Neuronal stem cell (in vitro differentiated cells): ENCODE data around the gene SEMA3D.

Experiments used
- DNase-seq: peaks from one replicate; pipeline ENCODE4 v3.0.0-alpha.2; 2013; ENCODE audit warnings: low spot score
- H2AFZ ChIP-seq: one replicate; pipeline ENCODE4 v1.6.1; 2013; ENCODE audit warnings: mild to moderate bottlenecking, low read length, inconsistent platforms
- H2AK5ac ChIP-seq: 2 replicates; pipeline ENCODE4 v1.6.1; 2013; ENCODE audit warnings: low read depth, mild to moderate bottlenecking, inconsistent platforms, low read length, moderate library complexity, mixed read lengths
- H2BK120ac ChIP-seq: 2 replicates; pipeline ENCODE4 v1.6.1; 2013; ENCODE audit warnings: low read depth, mild to moderate bottlenecking, inconsistent platforms, low read length, moderate library complexity, mixed read lengths
- H2BK12ac ChIP-seq: one replicate; pipeline ENCODE4 v1.6.1; 2013; ENCODE audit warnings: low read length, inconsistent platforms
- H2BK15ac ChIP-seq: 2 replicates; pipeline ENCODE4 v1.6.1; 2013; ENCODE audit warnings: mild to moderate bottlenecking, low read length, inconsistent platforms, mixed read lengths
- H2BK5ac ChIP-seq: one replicate; pipeline ENCODE4 v1.6.1; 2013; ENCODE audit warnings: inconsistent platforms, mild to moderate bottlenecking, low read length, moderate library complexity
- H3K14ac ChIP-seq: one replicate; pipeline ENCODE4 v1.6.1; 2013; ENCODE audit warnings: low read length, inconsistent platforms
- H3K18ac ChIP-seq: 2 replicates; pipeline ENCODE4 v1.6.1; 2013; ENCODE audit warnings: low read length, inconsistent platforms
- H3K23ac ChIP-seq: 2 replicates; pipeline ENCODE4 v1.6.1; 2013; ENCODE audit warnings: low read depth, mild to moderate bottlenecking, mixed read lengths, low read length, inconsistent platforms; ENCODE audit not compliant: poor library complexity
- H3K27ac ChIP-seq: replicated peaks from 3 replicates; pipeline ENCODE4 v1.5.1; 2013; ENCODE audit warnings: low read length, inconsistent platforms
- H3K27me3 ChIP-seq, 3 experiments: 2 replicates each; pipeline ENCODE4 v1.6.1; 2013; ENCODE audit warnings: low read length in 3 of 3, mild to moderate bottlenecking in 2 of 3, inconsistent platforms in 1 of 3, low read depth in 1 of 3, mixed read lengths in 1 of 3, moderate library complexity in 1 of 3; ENCODE audit not compliant: control insufficient read depth in 3 of 3, insufficient read depth in 3 of 3
- H3K36me3 ChIP-seq, 2 donors: replicated peaks in 1 of 2; 2 replicates each; pipeline ENCODE4 v1.6.1; 2013; ENCODE audit warnings: low read length in 2 of 2; ENCODE audit not compliant: control insufficient read depth in 2 of 2, insufficient read depth in 2 of 2
- H3K4ac ChIP-seq: 2 replicates; pipeline ENCODE4 v1.6.1; 2013; ENCODE audit warnings: inconsistent platforms, mild to moderate bottlenecking, low read length, moderate library complexity
- H3K4me1 ChIP-seq, 2 donors: 1 replicate in 1 of 2; 2 replicates in 1 of 2; pipeline ENCODE4 v1.6.1; 2013; ENCODE audit warnings: low read length in 2 of 2, low read depth in 1 of 2; ENCODE audit not compliant: control insufficient read depth in 2 of 2, insufficient read depth in 1 of 2
- H3K4me2 ChIP-seq: one replicate; pipeline ENCODE4 v1.6.1; 2013; ENCODE audit warnings: mild to moderate bottlenecking, low read length, inconsistent platforms; ENCODE audit not compliant: insufficient read depth, poor library complexity, severe bottlenecking
- H3K4me3 ChIP-seq, 2 donors: 2 replicates each; pipeline ENCODE4 v1.5.1; 2013; ENCODE audit warnings: low read length in 2 of 2, mild to moderate bottlenecking in 2 of 2, inconsistent platforms in 1 of 2, moderate library complexity in 1 of 2
- H3K79me1 ChIP-seq: one replicate; pipeline ENCODE4 v1.6.1; 2013; ENCODE audit warnings: low read depth, mild to moderate bottlenecking, inconsistent platforms, low read length, moderate library complexity
- H3K9ac ChIP-seq: one replicate; pipeline ENCODE4 v1.6.1; 2013; ENCODE audit warnings: mild to moderate bottlenecking, low read depth, low read length, inconsistent platforms; ENCODE audit not compliant: poor library complexity
- H3K9me3 ChIP-seq, 2 donors: replicated peaks in 1 of 2; 2 replicates each; pipeline versions ENCODE3 to v1.6.1; 2013; ENCODE audit warnings: low read length in 2 of 2, mild to moderate bottlenecking in 2 of 2, inconsistent platforms in 1 of 2, low read depth in 1 of 2, mixed read lengths in 1 of 2, moderate library complexity in 1 of 2; ENCODE audit not compliant: control insufficient read depth in 2 of 2, insufficient read depth in 1 of 2
- H4K8ac ChIP-seq: one replicate; pipeline ENCODE4 v1.6.1; 2013; ENCODE audit warnings: low read depth, mild to moderate bottlenecking, inconsistent platforms, low read length, moderate library complexity
- H4K91ac ChIP-seq: one replicate; pipeline ENCODE4 v1.6.1; 2013; ENCODE audit warnings: low read length, low read depth, mild to moderate bottlenecking, inconsistent platforms; ENCODE audit not compliant: poor library complexity
- WGBS, 2 donors: extraction: QIAGEN DNeasy Blood & Tissue Kit; methylation state at CpG; one replicate each; pipeline ENCODE4 v1.1.7; 2013; ENCODE audit warnings: missing lambda C conversion rate in 2 of 2, mixed read lengths in 1 of 2; ENCODE audit not compliant: insufficient read length in 2 of 2, insufficient replicate concordance in 1 of 2; ENCODE audit errors: extremely low coverage in 2 of 2; 5-methylcytosine and 5-hydroxymethylcytosine counted together

The SEMA3D gene

GRCh38 chr7:85215098-85215497, 28.2 kb upstream of the SEMA3D start:
- Histone ChIP-seq H2BK120ac (no peak overlapping the region), H2BK15ac (no peak overlapping the region), H3K9ac (no peak overlapping the region), H3K14ac (no peak overlapping the region), H2AK5ac (no peak overlapping the region), H3K79me1 (no peaks in the 10 kb centered on the region), H4K91ac (no peak overlapping the region), H2AFZ (no peak overlapping the region), H2BK5ac (no peak overlapping the region), H3K9me3 (no peaks in the 10 kb centered on the region), H3K27ac (no peak overlapping the region), H2BK12ac (no peak overlapping the region), H3K4me2 (no peak overlapping the region), H3K18ac (no peak overlapping the region), H4K8ac (no peak overlapping the region), H3K27me3 (no peaks in the 10 kb centered on the region), H3K36me3 (no peaks in the 10 kb centered on the region), H3K23ac (no peak overlapping the region), H3K4me1 (no peaks in the 10 kb centered on the region), H3K4ac (no peak overlapping the region), H3K4me3 (no peak overlapping the region)
- no CpG with 5 or more reads among the region's 1 CpG for WGBS, 2 donors
- no peak for DNase-seq

DNA sequence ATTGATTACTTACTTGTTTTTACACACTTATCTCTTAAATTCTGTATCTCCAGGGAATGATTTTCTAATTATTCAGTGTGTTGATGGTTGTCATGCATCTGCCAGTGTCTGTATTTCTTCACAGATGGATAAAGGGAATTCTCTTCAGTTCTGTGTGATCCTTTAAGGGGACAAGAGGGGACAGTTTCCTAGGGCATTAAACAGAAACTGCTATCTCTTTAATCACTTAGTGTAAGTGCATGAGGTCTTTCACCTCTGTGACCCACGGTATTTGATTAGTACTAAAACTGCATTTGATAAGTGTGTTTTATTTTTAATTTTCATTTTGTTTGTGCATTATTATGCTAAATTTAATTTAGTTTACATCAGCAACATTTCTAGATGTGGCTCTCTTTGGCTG, 26.6 kb upstream of the SEMA3D start:
- Histone ChIP-seq H4K8ac (no peak overlapping the region), H3K14ac (no peak overlapping the region), H2AFZ (no peak overlapping the region), H3K4me2 (no peak overlapping the region), H3K23ac (no peak overlapping the region), H2BK12ac (no peak overlapping the region), H2BK15ac (no peak overlapping the region), H3K9me3 (no peaks in the 10 kb centered on the region), H2BK5ac (no peak overlapping the region), H3K27ac (no peak overlapping the region), H4K91ac (no peak overlapping the region), H3K18ac (no peak overlapping the region), H3K27me3 (no peaks in the 10 kb centered on the region), H3K36me3 (no peaks in the 10 kb centered on the region), H3K4me3 (no peak overlapping the region), H3K4me1 (no peaks in the 10 kb centered on the region), H3K79me1 (no peaks in the 10 kb centered on the region), H2BK120ac (no peak overlapping the region), H3K4ac (no peak overlapping the region), H3K9ac (no peak overlapping the region), H2AK5ac (no peak overlapping the region)
- DNase-seq = no peak
- no CpG with 5 or more reads among the region's 1 CpG for WGBS, 2 donors

- H2BK120ac ChIP-seq = no peak overlapping the region
- WGBS, 2 donors = no CpG with 5 or more reads among the region's 2 CpGs
- no peak overlapping the region for H3K4ac ChIP-seq
- H3K23ac ChIP-seq = no peak overlapping the region
- H4K91ac ChIP-seq = no peak overlapping the region
- H3K4me1 ChIP-seq = no peaks in the 10 kb centered on the region
- H2BK5ac ChIP-seq = no peak overlapping the region
- no peak overlapping the region for H2BK12ac ChIP-seq
- no peak overlapping the region for H3K27ac ChIP-seq
- H2AK5ac ChIP-seq = no peak overlapping the region
- no peak overlapping the region for H4K8ac ChIP-seq
- DNase-seq = no peak
- no peak overlapping the region for H2BK15ac ChIP-seq
- H3K4me2 ChIP-seq = no peak overlapping the region
- H3K27me3 ChIP-seq = no peaks in the 10 kb centered on the region
- H3K14ac ChIP-seq = no peak overlapping the region
- no peaks in the 10 kb centered on the region for H3K36me3 ChIP-seq
- H2AFZ ChIP-seq = peak overlapping the region; percentile 68
- H3K18ac ChIP-seq = no peak overlapping the region
- no peaks in the 10 kb centered on the region for H3K79me1 ChIP-seq
- no peak overlapping the region for H3K4me3 ChIP-seq
- H3K9ac ChIP-seq = no peak overlapping the region
- peaks cover 0 to 2% of the 10 kb centered on the region in 2 donors for H3K9me3 ChIP-seq
Measured at GRCh38 chr7:85205754-85206153, 18.9 kb upstream of the SEMA3D start.

- no peak overlapping the region for H3K23ac ChIP-seq
- no peak overlapping the region for H2BK5ac ChIP-seq
- no peak overlapping the region for H3K4me2 ChIP-seq
- no peak overlapping the region for H3K4ac ChIP-seq
- no peak overlapping the region for H3K9ac ChIP-seq
- no peak overlapping the region for H3K18ac ChIP-seq
- no peak overlapping the region for H2AK5ac ChIP-seq
- H3K4me3 ChIP-seq = no peak overlapping the region
- H3K79me1 ChIP-seq = no peaks in the 10 kb centered on the region
- no peak overlapping the region for H2BK15ac ChIP-seq
- H3K4me1 ChIP-seq = no peaks in the 10 kb centered on the region
- H3K14ac ChIP-seq = no peak overlapping the region
- no peak overlapping the region for H4K8ac ChIP-seq
- H3K36me3 ChIP-seq = no peaks in the 10 kb centered on the region
- no peak overlapping the region for H2BK12ac ChIP-seq
- no peak overlapping the region for H3K27ac ChIP-seq
- H2AFZ ChIP-seq = no peak overlapping the region
- no peak overlapping the region for H4K91ac ChIP-seq
- H3K9me3 ChIP-seq = peaks cover 0 to 5% of the 10 kb centered on the region in 2 donors
- no CpG with 5 or more reads among the region's 2 CpGs for WGBS, 2 donors
- no peak overlapping the region for H2BK120ac ChIP-seq
- DNase-seq = no peak
- no peaks in the 10 kb centered on the region for H3K27me3 ChIP-seq
Measured at GRCh38 chr7:85204496-85204895, 17.6 kb upstream of the SEMA3D start.
